ENCODE results near the gene CNRIP1.
"Not testable (repeated sequence)": the region's sequence is repeated elsewhere in the genome, so short reads cannot be mapped to it uniquely, and the experiment has no call there.

The CNRIP1 gene

GRCh38 chr2:68316111-68316510 lies 3.6 kb downstream of the CNRIP1 start:
- no peak for TF ChIP-seq CTCF (IDR thresholded peaks at IDR 0.05)
- Histone ChIP-seq H3K27me3 (peaks cover 41% of the 10 kb centered on the region), H3K4me1 (ENCODE audit: control insufficient read depth in 1 of 2, insufficient read depth in 1 of 2, low read depth in 1 of 2, low read length in 1 of 2) (peaks cover 15 to 20% of the 10 kb centered on the region in 2 experiments), H3K4me3 (ENCODE audit: low read depth in 1 of 2, low read length in 1 of 2) (no peak overlapping the region), H3K9me3 (no peaks in the 10 kb centered on the region), H3K36me3 (no peaks in the 10 kb centered on the region), H3K27ac (no peak overlapping the region)

- no peak overlapping the region for H3K4me3 ChIP-seq (ENCODE audit: low read depth in 1 of 2, low read length in 1 of 2)
- no peaks in the 10 kb centered on the region for H3K36me3 ChIP-seq
- no peaks in the 10 kb centered on the region for H3K27me3 ChIP-seq
- no peak for TF ChIP-seq CTCF (IDR thresholded peaks at IDR 0.05)
- H3K9me3 ChIP-seq = no peaks in the 10 kb centered on the region
- no peak overlapping the region for H3K27ac ChIP-seq
- H3K4me1 ChIP-seq (ENCODE audit: control insufficient read depth in 1 of 2, insufficient read depth in 1 of 2, low read depth in 1 of 2, low read length in 1 of 2) = no peaks in the 10 kb centered on the region
Measured at GRCh38 chr2:68311033-68311432, 8.7 kb downstream of the CNRIP1 start.

DNA sequence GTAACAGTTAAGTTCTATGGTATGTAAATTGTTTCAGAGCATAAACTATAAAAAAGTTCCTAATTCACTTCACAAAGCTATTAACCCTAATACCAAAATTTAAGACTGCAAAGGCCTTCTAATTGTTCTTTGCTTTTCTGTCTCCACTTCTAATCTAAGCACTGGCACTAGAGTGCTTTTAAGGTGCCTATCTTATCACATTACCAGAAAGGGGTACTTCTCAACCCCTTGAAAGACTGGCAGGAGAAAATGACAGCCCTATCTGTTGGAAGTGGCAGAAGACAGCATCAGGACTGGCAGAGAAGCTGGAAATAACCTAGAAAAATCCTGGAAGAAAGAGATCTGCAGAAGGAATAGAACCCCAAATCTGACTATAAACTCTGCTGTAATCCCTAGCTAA lies 10.3 kb downstream of the CNRIP1 start:
- no peak for TF ChIP-seq CTCF (IDR thresholded peaks at IDR 0.05)
- no peak overlapping the region for H3K4me3 ChIP-seq (ENCODE audit: low read depth in 1 of 2, low read length in 1 of 2)
- no peak overlapping the region for H3K27ac ChIP-seq
- no peaks in the 10 kb centered on the region for H3K4me1 ChIP-seq (ENCODE audit: control insufficient read depth in 1 of 2, insufficient read depth in 1 of 2, low read depth in 1 of 2, low read length in 1 of 2)
- H3K27me3 ChIP-seq = no peaks in the 10 kb centered on the region
- no peaks in the 10 kb centered on the region for H3K9me3 ChIP-seq
- no peaks in the 10 kb centered on the region for H3K36me3 ChIP-seq

DNA sequence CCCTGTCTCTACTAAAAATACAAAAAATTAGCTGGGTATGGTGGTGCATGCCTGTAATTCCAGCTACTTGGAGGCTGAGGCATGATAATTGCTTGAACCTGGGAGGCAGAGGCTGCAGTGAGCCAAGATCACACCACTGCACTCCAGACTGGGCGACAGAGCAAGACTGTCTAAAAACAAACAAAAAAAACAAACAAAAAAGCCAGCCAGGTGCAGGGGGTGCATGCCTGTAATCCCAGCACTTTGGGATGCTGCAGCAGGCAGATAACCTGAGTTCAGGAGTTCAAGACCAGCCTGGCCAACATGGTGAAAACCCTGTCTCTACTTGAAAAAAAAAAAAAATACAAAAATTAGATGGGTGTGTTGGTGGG lies 15.9 kb downstream of the CNRIP1 start:
- not testable (repeated sequence) for H3K27ac ChIP-seq; H3K4me3 ChIP-seq (ENCODE audit: low read depth in 1 of 2, low read length in 1 of 2); H3K27me3 ChIP-seq; H3K36me3 ChIP-seq; H3K9me3 ChIP-seq; H3K4me1 ChIP-seq (ENCODE audit: control insufficient read depth in 1 of 2, insufficient read depth in 1 of 2, low read depth in 1 of 2, low read length in 1 of 2)

- no peak for TF ChIP-seq CTCF (IDR thresholded peaks at IDR 0.05)
- no peaks in the 10 kb centered on the region for H3K9me3 ChIP-seq
Measured at GRCh38 chr2:68303033-68303901, 16.5 kb downstream of the CNRIP1 start.

GRCh38 chr2:68302281-68302875 lies 17.4 kb downstream of the CNRIP1 start:
- Histone ChIP-seq H3K27me3 (no peaks in the 10 kb centered on the region), H3K36me3 (no peaks in the 10 kb centered on the region), H3K4me1 (ENCODE audit: control insufficient read depth in 1 of 2, insufficient read depth in 1 of 2, low read depth in 1 of 2, low read length in 1 of 2) (no peaks in the 10 kb centered on the region), H3K9me3 (no peaks in the 10 kb centered on the region), H3K27ac (no peak overlapping the region), H3K4me3 (ENCODE audit: low read depth in 1 of 2, low read length in 1 of 2) (no peak overlapping the region)
- TF ChIP-seq CTCF (IDR thresholded peaks at IDR 0.05) = no peak

More at GRCh38 chr2:68303033-68303901, 16.5 kb downstream of the CNRIP1 start:
- Histone ChIP-seq H3K27me3 (no peaks in the 10 kb centered on the region), H3K36me3 (no peaks in the 10 kb centered on the region), H3K27ac (no peak overlapping the region), H3K4me1 (ENCODE audit: control insufficient read depth in 1 of 2, insufficient read depth in 1 of 2, low read depth in 1 of 2, low read length in 1 of 2) (no peaks in the 10 kb centered on the region), H3K4me3 (ENCODE audit: low read depth in 1 of 2, low read length in 1 of 2) (no peak overlapping the region)
